Neural cell (in vitro differentiated cells): ENCODE measurements around the gene ERC2. TPM values are rescaled to one million over a fixed set of nuclear protein-coding genes. Genes with fewer than 3 reads are reported as not detected.

Experiments
- H2AFZ ChIP-seq: fragments of 200-600, 300-800 bp; sonication (generic), shearing (Covaris generic); 2 replicates; pipeline ENCODE4 v1.6.0; 2014; ENCODE audit warnings: low read depth, mild to moderate bottlenecking, antibody characterized with exemption, low read length, moderate library complexity
- H3F3A ChIP-seq: fragments of 200-600 bp; shearing (Covaris generic); 2 replicates; pipeline ENCODE4 v1.6.1; 2016; ENCODE audit warnings: mild to moderate bottlenecking, moderate library complexity, mixed read lengths, antibody characterized with exemption, low read length; ENCODE audit not compliant: insufficient read depth, poor library complexity, severe bottlenecking
- H3K27ac ChIP-seq: fragments of 200-600, 300-800 bp; sonication (generic), shearing (Covaris generic); 2 replicates; pipeline ENCODE4 v1.5.1; 2014; ENCODE audit warnings: mild to moderate bottlenecking, low read length, moderate library complexity
- H3K27me3 ChIP-seq: fragments of 300-800, 200-600 bp; sonication (generic), shearing (Covaris generic); 2 replicates; pipeline ENCODE4 v1.6.0; 2014; ENCODE audit warnings: mild to moderate bottlenecking, low read depth, low read length, moderate library complexity; ENCODE audit not compliant: insufficient read depth
- H3K36me3 ChIP-seq: fragments of 300-800, 200-600 bp; sonication (generic), shearing (Covaris generic); 2 replicates; pipeline ENCODE4 v1.5.1; 2014; ENCODE audit warnings: mild to moderate bottlenecking, antibody characterized with exemption, low read length, moderate library complexity; ENCODE audit not compliant: insufficient read depth
- H3K4me2 ChIP-seq: fragments of 300-800, 200-600 bp; sonication (generic), shearing (Covaris generic); 2 replicates; pipeline ENCODE4 v1.6.0; 2014; ENCODE audit warnings: mild to moderate bottlenecking, low read length
- H3K4me3 ChIP-seq: fragments of 300-800, 200-600 bp; sonication (generic), shearing (Covaris generic); 2 replicates; pipeline ENCODE4 v1.5.1; 2014; ENCODE audit warnings: mild to moderate bottlenecking, low read length, moderate library complexity
- H3K79me2 ChIP-seq: fragments of 200-600 bp; shearing (Covaris generic); replicated peaks from 2 replicates; pipeline ENCODE4 v1.6.0; 2014; ENCODE audit warnings: mild to moderate bottlenecking, low read length, moderate library complexity; ENCODE audit not compliant: insufficient read depth
- H3K9ac ChIP-seq: fragments of 300-800, 200-600 bp; sonication (generic), shearing (Covaris generic); 2 replicates; pipeline ENCODE4 v1.6.1; 2016; ENCODE audit warnings: mild to moderate bottlenecking, low read length, mixed read lengths
- H3K9me2 ChIP-seq: fragments of 200-600 bp; shearing (Covaris generic); 2 replicates; pipeline ENCODE4 v1.6.1; 2016; ENCODE audit warnings: mild to moderate bottlenecking, low read length, mixed read lengths; ENCODE audit not compliant: insufficient read depth
- H3K9me3 ChIP-seq: fragments of 200-600, 300-800 bp; sonication (generic), shearing (Covaris generic); 2 replicates; pipeline ENCODE4 v1.6.1; 2016; ENCODE audit warnings: mild to moderate bottlenecking, mixed run types, low read length, moderate library complexity, mixed read lengths
- H4K20me1 ChIP-seq: fragments of 200-600 bp; shearing (Covaris generic); 2 replicates; pipeline ENCODE4 v1.6.1; 2016; ENCODE audit warnings: mild to moderate bottlenecking, mixed run types; ENCODE audit not compliant: insufficient read depth
- CTCF ChIP-seq: fragments of 450-650 bp; IDR thresholded peaks from 2 replicates; pipeline ENCODE4 v1.5.1; 2014; ENCODE audit warnings: antibody characterized with exemption, mild to moderate bottlenecking, moderate library complexity; ENCODE audit not compliant: poor library complexity, severe bottlenecking
- EP300 ChIP-seq: fragments of 450-650 bp; conservative IDR thresholded peaks from 2 replicates; pipeline ENCODE4 v1.6.1; 2014; ENCODE audit warnings: antibody characterized with exemption, mild to moderate bottlenecking, moderate library complexity; ENCODE audit not compliant: poor library complexity, severe bottlenecking
- EZH2 ChIP-seq: fragments of 200-600, 300-800 bp; shearing (Covaris generic), sonication (generic); IDR thresholded peaks from 2 replicates; pipeline ENCODE4 v1.6.1; 2014; ENCODE audit warnings: antibody characterized with exemption, low read length, borderline replicate concordance, mild to moderate bottlenecking; ENCODE audit not compliant: insufficient read depth, poor library complexity, severe bottlenecking
- MXI1 ChIP-seq: fragments of 450-650 bp; conservative IDR thresholded peaks from 2 replicates; pipeline ENCODE4 v1.6.1; 2014; ENCODE audit warnings: antibody characterized with exemption, mild to moderate bottlenecking; ENCODE audit not compliant: poor library complexity, severe bottlenecking
- POLR2AphosphoS5 ChIP-seq: IDR thresholded peaks from 2 replicates; pipeline ENCODE4 v1.6.1; 2012
- RAD21 ChIP-seq: fragments of 450-650 bp; conservative IDR thresholded peaks from 2 replicates; pipeline ENCODE4 v1.6.1; 2014; ENCODE audit warnings: antibody characterized with exemption, mild to moderate bottlenecking, moderate library complexity
- REST ChIP-seq: IDR thresholded peaks from 2 replicates; pipeline ENCODE4 v1.6.1; 2012; ENCODE audit warnings: borderline replicate concordance
- SMC3 ChIP-seq: fragments of 450-650 bp; conservative IDR thresholded peaks from 2 replicates; pipeline ENCODE4 v1.6.1; 2014; ENCODE audit warnings: antibody characterized with exemption, mild to moderate bottlenecking, moderate library complexity; ENCODE audit not compliant: poor library complexity
- TAF1 ChIP-seq: IDR thresholded peaks from 2 replicates; pipeline ENCODE4 v1.6.1; 2012; ENCODE audit warnings: low read depth
- polyA plus RNA-seq: library from polyadenylated mRNA; depleted of rRNA; stranded (reverse); fragments of >200 nt; gene quantifications from 2 replicates; pipeline ENCODE4 v1.2.3, GENCODE V29; 2014

The ERC2 gene
- polyA plus RNA-seq, 1 donor from 2014 or later = 60.4 TPM

- no peaks in the 10 kb centered on the region for H3K36me3 ChIP-seq
- H3K9me3 ChIP-seq = no peaks in the 10 kb centered on the region
- H3K79me2 ChIP-seq = no peaks in the 10 kb centered on the region
- TF ChIP-seq RAD21 (no peak), POLR2AphosphoS5 (no peak), CTCF (no peak), TAF1 (no peak), REST (no peak), MXI1 (no peak), EP300 (no peak), EZH2 (no peak), SMC3 (no peak)
- no peak overlapping the region for H3K27ac ChIP-seq
- H3F3A ChIP-seq = no peaks in the 10 kb centered on the region
- H3K9ac ChIP-seq = no peak overlapping the region
- no peak overlapping the region for H2AFZ ChIP-seq
- no peak overlapping the region for H3K4me2 ChIP-seq
- H4K20me1 ChIP-seq = no peaks in the 10 kb centered on the region
- no peaks in the 10 kb centered on the region for H3K27me3 ChIP-seq
- H3K4me3 ChIP-seq = no peak overlapping the region
- no peaks in the 10 kb centered on the region for H3K9me2 ChIP-seq
These were observed 1006.4 kb downstream of the ERC2 start for GRCh38 chr3:55461896-55462295.

- Histone ChIP-seq H3K36me3 (no peaks in the 10 kb centered on the region), H3K9me3 (no peaks in the 10 kb centered on the region), H3K4me3 (no peak overlapping the region), H3K27ac (no peak overlapping the region), H3F3A (no peaks in the 10 kb centered on the region), H2AFZ (no peak overlapping the region), H3K79me2 (no peaks in the 10 kb centered on the region), H3K9ac (no peak overlapping the region), H3K4me2 (no peak overlapping the region), H4K20me1 (no peaks in the 10 kb centered on the region), H3K27me3 (no peaks in the 10 kb centered on the region), H3K9me2 (no peaks in the 10 kb centered on the region)
- TF ChIP-seq CTCF (no peak), REST (no peak), MXI1 (no peak), EP300 (no peak), POLR2AphosphoS5 (no peak), EZH2 (no peak), SMC3 (no peak)
These were observed 1008.4 kb downstream of the ERC2 start for GRCh38 chr3:55459838-55460237.
